Activated CD8-positive, alpha-beta memory T cell treated with anti-CD3 and anti-CD28 coated beads for 36 hours (primary cell): Measurements from ENCODE around the gene DNAL4. TPM values are rescaled to one million over a fixed set of nuclear protein-coding genes. Genes with fewer than 3 reads are reported as not detected.

Source experiments
- CTCF ChIA-PET: fragments of 350-600 bp; sonication (Branson Sonifier 250); formaldehyde crosslinking; loops from one replicate; lab custom pipeline; 2021; ENCODE audit warnings: antibody characterized with exemption; lab: Charles Lee
- POLR2A ChIA-PET: fragments of 350-600 bp; sonication (Branson Sonifier 250); formaldehyde crosslinking; loops from one replicate; lab custom pipeline; 2021; ENCODE audit warnings: antibody characterized with exemption; lab: Charles Lee
- total RNA-seq, 2 experiments: library from RNA; stranded (reverse); gene quantifications; one replicate each; pipeline ENCODE4 v1.2.3, GENCODE V29; 2021

The DNAL4 gene
- total RNA-seq, 2 experiments from 2014 or later: 8.9 to 9.5 TPM

DNA sequence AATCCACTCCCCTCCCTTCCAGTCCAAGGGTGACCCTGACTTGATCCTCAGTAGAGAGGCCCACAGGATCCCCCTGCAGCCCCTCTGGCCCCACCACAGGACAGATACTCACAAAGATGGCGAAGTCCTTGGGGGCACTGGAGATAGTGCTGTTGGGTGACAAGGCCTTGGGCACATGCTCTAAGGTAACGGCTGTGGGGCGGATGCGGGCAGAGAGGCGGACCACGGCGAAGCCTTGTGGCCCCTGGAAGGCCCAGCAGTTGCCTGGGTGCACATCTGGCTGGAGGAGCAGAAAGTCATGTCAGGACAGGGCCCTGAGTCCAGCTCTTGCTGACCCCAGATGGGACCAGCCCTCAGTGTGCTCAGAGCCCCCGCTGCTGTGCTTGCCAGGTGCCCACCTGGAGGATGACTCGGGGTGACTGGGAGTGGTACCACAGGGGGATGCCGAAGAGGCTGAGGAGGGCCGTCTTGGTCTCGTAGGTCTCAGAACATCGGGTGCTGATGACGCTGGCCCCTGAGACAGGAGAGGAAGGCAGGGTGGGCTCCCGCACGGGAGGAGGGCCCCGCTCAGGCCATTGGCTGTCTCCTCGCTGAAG lies 55.4 kb downstream of the DNAL4 start:
- ChIA-PET POLR2A (no interaction called here), CTCF (interaction anchor here (0.6 kb wide), 1 partner anchor 25 kb away, joined by 3 read pairs; no protein-coding TSS in a partner anchor)

DNA sequence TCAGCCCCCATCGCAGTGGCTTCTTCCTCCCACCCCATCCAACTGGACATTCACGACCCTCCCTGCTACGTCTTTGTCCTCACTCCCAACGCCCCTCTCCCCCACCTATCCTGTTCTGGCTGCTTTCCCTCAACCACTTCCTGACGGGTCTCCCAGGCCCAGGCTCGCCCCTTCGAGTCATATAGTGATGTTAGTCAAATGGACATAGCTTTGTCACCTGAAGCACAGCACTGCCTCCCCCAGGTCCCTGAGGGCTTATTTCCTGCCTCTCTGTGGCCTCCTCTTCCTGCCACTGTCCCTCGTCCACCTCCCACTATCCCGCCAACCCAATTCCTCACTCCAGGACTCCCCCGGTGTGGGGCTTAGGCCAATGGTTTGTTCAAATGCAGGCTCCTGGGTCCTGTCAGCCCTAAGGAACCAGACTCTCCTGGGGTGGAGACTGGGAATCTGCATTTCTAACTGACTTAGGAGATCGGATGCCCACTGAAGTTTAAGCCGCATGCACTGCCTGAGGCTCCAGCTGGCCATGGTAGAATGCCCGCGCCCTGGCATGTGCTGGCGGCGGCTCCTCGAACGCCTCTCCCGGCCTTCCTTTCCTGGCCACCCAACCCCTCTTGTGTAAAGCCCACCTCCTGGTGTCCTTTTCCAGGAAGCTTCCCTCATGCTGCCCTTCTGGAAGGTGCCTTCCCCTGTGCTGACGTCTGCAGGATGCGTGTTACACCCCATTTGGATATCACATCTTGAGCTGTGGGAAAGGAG lies 56.5 kb downstream of the DNAL4 start:
- POLR2A ChIA-PET: interaction anchor here (0.6 kb wide), 2 partner anchors 96 to 538 kb away, joined by 3 to 7 read pairs; no protein-coding TSS in a partner anchor
- CTCF ChIA-PET: no interaction called here

GRCh38 chr22:38736257-38736570 lies 57.7 kb downstream of the DNAL4 start:
- CTCF ChIA-PET: interaction anchor here (1.6 kb wide), 1 partner anchor 23 kb away, joined by 4 read pairs; no protein-coding TSS in a partner anchor
- POLR2A ChIA-PET: interaction anchor here (0.7 to 1.2 kb wide), 2 partner anchors 15 to 17 kb away, joined by 3 to 10 read pairs; no protein-coding TSS in a partner anchor

DNA sequence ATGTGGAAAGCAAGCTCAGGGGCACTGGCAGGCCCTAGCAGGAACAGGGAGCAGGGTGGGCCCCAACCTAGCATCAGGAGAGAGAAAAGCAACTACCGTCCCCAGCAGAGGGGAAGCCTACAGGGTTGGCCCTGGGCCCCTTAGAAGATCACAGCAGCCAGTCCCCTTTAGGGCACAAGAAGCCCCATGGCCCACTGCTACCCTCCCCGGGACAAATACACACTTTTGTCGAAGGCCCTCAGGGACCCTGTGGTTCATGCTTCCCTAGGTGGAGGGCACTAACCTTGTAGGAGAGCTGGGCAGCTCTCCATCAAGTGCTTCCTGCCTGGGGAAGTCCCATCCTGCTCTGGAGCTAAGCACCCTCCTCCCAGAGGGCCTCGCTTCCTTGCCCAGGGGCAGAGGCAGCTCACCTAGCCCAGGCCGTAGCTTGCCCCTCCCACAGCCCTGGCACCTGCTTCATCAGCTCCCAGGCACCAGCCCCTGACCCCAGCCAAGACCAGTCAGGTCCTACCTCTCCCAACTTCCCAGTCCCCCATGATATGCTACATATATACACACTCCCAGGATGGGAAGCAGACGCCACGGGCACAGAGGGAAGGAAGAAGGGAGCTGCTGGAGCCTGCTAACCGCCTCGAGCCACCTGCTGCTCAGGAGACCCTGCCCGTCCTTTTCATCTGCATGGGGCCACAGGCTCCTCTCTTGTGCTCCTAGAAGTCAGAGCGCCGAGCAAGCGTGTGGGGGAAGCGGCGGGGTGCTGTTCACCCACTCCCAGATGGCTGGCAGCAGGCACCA lies 58.3 kb downstream of the DNAL4 start:
- CTCF ChIA-PET: interaction anchor here (0.6 to 3.5 kb wide), 4 partner anchors 11 to 455 kb away, joined by 3 to 12 read pairs (median 4); no protein-coding TSS in a partner anchor
- POLR2A ChIA-PET: interaction anchor here (0.7 to 1.4 kb wide), 4 partner anchors 14 to 19 kb away, joined by 3 to 10 read pairs (median 4); no protein-coding TSS in a partner anchor

DNA sequence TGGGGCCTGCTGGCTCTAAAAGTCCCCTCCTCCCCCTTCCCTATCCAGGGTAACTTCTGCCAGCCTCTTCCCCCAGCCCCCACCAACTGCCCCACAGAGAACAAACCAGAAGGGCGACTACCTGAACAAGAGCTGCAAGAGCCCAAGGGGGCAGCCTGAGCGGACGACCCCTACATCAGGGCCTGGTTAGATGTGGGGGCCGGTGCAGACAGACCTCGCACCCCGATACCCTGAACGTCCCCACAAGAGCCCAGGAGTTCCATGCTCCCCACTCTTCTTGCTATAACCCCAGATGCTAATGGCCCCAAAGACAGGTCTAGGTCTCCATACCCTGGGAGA lies 58.8 kb downstream of the DNAL4 start:
- POLR2A ChIA-PET: interaction anchor here (1.1 to 1.4 kb wide), 3 partner anchors 15 to 20 kb away, joined by 4 to 10 read pairs (median 5); no protein-coding TSS in a partner anchor
- CTCF ChIA-PET: interaction anchor here (0.6 to 3.5 kb wide), 4 partner anchors 10 to 454 kb away, joined by 3 to 12 read pairs (median 8); no protein-coding TSS in a partner anchor

DNA sequence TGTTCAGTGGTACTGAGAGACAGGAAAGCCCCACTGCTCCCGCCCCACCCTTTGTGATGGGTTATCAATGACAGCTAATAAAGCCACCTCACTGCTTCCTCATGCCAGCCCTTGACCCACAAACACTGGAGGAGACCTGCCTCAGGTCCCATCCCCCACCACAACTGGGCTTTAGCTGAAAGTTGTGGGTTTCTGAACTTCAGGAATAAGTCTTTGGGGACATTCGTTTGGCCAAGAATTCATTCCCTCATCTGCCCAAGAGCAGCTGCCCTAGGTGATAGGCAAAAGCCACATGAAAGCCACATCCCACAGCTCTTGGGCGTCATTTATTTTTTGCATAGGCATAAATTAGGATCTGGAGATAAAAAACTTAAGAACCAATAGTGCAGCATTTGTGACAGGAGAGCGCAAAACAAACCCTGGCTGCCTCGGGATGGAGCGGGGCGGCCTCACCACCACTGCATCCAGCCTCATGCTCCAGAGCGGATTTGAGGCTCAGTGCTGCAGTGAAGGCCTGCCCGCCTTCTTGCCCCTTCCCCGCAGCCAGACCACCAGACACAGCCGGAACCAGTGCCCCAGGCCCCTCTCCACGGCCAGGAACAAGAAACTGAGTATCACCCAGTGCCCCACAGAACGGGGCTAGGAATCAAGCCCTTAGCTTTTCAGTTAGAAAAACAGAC lies 59.4 kb downstream of the DNAL4 start:
- ChIA-PET CTCF (interaction anchor here (0.6 to 3.5 kb wide), 5 partner anchors 10 to 454 kb away, joined by 3 to 12 read pairs (median 4); no protein-coding TSS in a partner anchor), POLR2A (interaction anchor here (1.1 to 1.4 kb wide), 2 partner anchors 16 to 20 kb away, joined by 4 to 5 read pairs; no protein-coding TSS in a partner anchor)

DNA sequence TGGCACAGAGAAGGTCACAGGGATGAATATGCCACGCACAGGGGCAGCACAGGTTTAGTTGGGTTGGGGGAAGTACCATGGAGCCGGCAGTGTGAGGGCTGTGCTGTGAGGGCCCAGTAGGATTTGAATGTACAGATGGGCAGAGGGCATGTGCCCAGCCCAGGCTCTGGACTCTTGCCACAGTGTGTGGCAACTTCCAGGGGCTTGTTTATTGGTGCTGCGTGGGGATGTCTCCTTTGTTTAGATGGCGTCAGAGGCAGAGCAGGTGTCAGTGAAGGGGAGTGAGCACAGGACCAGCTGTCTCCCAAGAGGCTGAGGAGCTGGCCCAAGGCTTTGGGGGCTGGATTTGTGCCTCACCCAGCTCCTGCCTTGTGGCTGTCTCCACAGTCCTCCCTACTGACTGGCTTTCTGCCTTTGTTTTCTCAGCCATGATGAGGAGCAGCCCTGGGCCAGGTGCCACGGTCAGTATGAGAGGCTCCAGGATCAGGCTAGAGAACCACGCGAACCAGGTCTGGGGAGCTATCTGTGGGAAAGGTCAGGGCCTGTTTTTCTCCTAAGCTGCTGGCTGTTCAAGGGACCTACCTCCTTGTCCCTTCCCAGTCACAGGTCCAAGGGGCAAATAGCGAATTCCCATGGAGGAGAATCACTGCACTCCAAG lies 60.1 kb downstream of the DNAL4 start:
- CTCF ChIA-PET: interaction anchor here (1.0 to 3.5 kb wide), 6 partner anchors 9 to 34 kb away, joined by 3 to 12 read pairs (median 6); no protein-coding TSS in a partner anchor

DNA sequence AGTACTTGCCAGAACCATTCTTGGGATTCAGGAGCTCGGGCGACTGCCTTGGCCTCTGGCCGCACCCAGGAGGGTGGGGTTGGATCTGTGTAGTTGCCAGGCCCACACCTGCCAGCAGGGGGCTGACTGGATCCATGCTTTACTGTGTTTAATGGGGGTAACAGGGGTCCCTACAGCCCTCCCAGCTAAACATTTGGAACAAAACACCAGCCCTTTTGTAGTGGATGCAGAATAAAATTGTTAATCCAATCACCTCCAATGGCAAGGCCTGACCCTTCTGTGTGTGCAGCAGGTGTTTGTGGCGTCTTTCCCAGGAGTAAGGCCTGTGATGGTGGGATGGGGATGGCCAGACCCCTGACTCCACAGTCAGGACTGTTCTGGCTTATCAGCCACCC lies 60.6 kb downstream of the DNAL4 start:
- ChIA-PET POLR2A (interaction anchor here (1.0 to 1.1 kb wide), 2 partner anchors 10 to 13 kb away, joined by 3 to 4 read pairs; no protein-coding TSS in a partner anchor), CTCF (interaction anchor here (0.7 to 3.5 kb wide), 8 partner anchors 8 to 125 kb away, joined by 3 to 12 read pairs (median 5); no protein-coding TSS in a partner anchor)

More for the DNA sequence above, 60.1 kb downstream of the DNAL4 start:
- POLR2A ChIA-PET: interaction anchor here (1.1 to 1.4 kb wide), 2 partner anchors 10 to 16 kb away, joined by 3 to 5 read pairs; no protein-coding TSS in a partner anchor

DNA sequence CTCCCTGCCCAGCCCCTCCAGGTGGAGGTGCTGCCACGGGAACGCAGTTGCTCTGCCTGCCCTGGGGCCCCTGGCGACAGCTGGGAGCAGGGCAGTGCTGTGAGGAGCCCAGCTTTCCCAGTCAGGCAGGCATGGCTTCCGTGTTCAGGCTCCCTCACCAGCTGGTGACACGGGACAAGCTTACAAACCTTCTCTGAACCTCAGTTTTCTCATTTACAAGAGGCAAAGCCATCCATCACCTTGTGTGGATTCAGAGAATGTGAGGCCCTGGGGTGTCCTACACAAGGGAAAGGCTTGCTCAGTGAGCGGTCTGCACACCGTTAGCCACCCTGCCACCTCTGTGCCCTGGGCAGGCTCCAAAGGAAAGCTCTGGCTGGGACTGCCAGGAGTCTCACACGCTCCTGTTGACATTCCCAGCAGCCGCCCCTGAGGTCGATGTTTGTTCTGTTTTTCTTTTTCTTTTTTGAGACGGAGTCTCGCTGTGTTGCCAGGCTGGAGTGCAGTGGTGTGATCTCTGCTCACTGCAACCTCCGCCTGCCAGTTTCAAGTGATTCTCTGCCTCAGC lies 61.6 kb downstream of the DNAL4 start:
- ChIA-PET CTCF (interaction anchor here (0.6 to 3.5 kb wide), 8 partner anchors 7 to 39 kb away, joined by 3 to 12 read pairs (median 4); no protein-coding TSS in a partner anchor), POLR2A (interaction anchor here (1.0 to 1.3 kb wide), 3 partner anchors 9 to 19 kb away, joined by 3 to 4 read pairs (median 4); no protein-coding TSS in a partner anchor)

DNA sequence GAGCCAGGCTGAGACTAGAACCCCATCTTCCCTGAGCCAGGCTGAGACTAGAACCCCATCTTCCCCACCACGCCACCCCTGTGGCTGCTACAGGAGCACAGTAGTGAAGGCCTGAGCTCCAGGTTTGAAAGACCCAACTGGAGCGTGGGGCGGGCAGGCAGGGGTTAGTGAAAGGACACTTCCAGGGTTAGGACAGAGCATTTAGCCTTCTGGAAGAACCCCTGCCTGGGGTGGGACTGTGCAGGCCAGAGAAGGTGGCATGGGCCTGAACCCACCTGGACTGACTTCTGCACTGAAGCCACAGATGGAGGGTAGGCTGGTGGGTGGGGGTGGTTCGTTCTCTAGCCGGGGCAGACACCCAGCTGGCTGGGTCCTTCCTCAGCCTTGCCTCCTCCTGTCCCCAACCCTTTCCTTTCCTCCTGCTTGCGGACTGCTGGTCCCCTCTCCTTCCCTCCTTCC lies 62.2 kb downstream of the DNAL4 start:
- CTCF ChIA-PET: interaction anchor here (0.7 to 3.3 kb wide), 5 partner anchors 15 to 37 kb away, joined by 3 to 12 read pairs (median 3); no protein-coding TSS in a partner anchor
- POLR2A ChIA-PET: interaction anchor here (1.3 kb wide), 1 partner anchor 19 kb away, joined by 4 read pairs; no protein-coding TSS in a partner anchor

- POLR2A ChIA-PET: interaction anchor here (1.1 kb wide), 1 partner anchor 16 kb away, joined by 7 read pairs; no protein-coding TSS in a partner anchor
- CTCF ChIA-PET: interaction anchor here (1.3 kb wide), 1 partner anchor 16 kb away, joined by 3 read pairs; no protein-coding TSS in a partner anchor
Measured at GRCh38 chr22:38730411-38730871, 63.5 kb downstream of the DNAL4 start.

DNA sequence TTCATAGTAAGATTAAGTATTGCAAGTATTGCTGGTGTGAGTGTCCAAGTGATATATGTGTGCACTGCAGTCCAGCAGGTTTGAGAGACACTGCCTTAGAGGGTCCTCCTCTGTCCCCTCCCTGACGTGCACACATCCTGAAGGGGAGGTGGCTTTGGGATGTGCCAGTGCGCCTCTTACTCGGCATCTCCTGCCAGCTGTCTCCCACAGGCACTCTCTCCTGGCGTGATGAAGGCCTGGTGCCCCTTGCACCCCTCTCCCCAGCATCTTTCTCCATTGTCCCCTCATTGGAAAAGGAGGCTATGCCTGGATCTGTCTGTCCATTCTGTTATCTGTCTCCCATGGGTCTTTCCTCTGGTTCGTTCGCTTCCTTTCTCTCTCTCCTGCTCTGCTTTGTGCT lies 64.0 kb downstream of the DNAL4 start:
- ChIA-PET POLR2A (interaction anchor here (1.1 kb wide), 1 partner anchor 15 kb away, joined by 7 read pairs; no protein-coding TSS in a partner anchor), CTCF (no interaction called here)

- POLR2A ChIA-PET: interaction anchor here (1.1 kb wide), 1 partner anchor 15 kb away, joined by 7 read pairs; no protein-coding TSS in a partner anchor
Measured at GRCh38 chr22:38728871-38729796, 64.8 kb downstream of the DNAL4 start.

More at GRCh38 chr22:38728871-38729796, 64.8 kb downstream of the DNAL4 start:
- CTCF ChIA-PET: no interaction called here
